MCF 10A (cell line): ENCODE data around the gene B4GALT1. TPM values are rescaled to one million over a fixed set of nuclear protein-coding genes. Genes with fewer than 3 reads are reported as not detected.

Experiments
- BruUV-seq: library from RNA; stranded (reverse); fragments of 400-500 nt; replicated peaks from 2 replicates; lab custom pipeline; 2021; lab: Mats Ljungman, UMichigan
- CTCF ChIA-PET: fragments of 300-600 bp; sonication (Branson Sonifier 250); formaldehyde crosslinking; extraction: SDS; loops from one replicate; lab custom pipeline; 2021; ENCODE audit warnings: antibody characterized with exemption, inconsistent platforms; lab: Yijun Ruan, JAX
- POLR2A ChIA-PET: fragments of 300-600, 350-650 bp; sonication (Branson Sonifier 250); formaldehyde crosslinking; extraction: SDS; loops from one replicate; lab custom pipeline; 2020; ENCODE audit warnings: antibody characterized with exemption, inconsistent platforms; lab: Yijun Ruan, JAX
- DNase-seq: peaks from one replicate; pipeline ENCODE4 v3.0.0-alpha.2; 2018; ENCODE audit not compliant: unreplicated experiment
- H3K27ac Mint-ChIP-seq: one replicate; pipeline ENCODE4 v1.8.0; 2022; ENCODE audit warnings: mild to moderate bottlenecking, low read depth, mixed read lengths; ENCODE audit not compliant: unreplicated experiment
- H3K27me3 Mint-ChIP-seq: one replicate; pipeline ENCODE4 v1.8.0; 2022; ENCODE audit warnings: mixed read lengths; ENCODE audit not compliant: insufficient read depth, unreplicated experiment
- H3K36me3 Mint-ChIP-seq: one replicate; pipeline ENCODE4 v1.8.0; 2022; ENCODE audit warnings: mild to moderate bottlenecking, moderate library complexity, mixed read lengths; ENCODE audit not compliant: insufficient read depth, unreplicated experiment
- H3K4me1 Mint-ChIP-seq: one replicate; pipeline ENCODE4 v1.8.0; 2022; ENCODE audit warnings: mixed read lengths; ENCODE audit not compliant: insufficient read depth, unreplicated experiment
- H3K4me3 Mint-ChIP-seq: one replicate; pipeline ENCODE4 v1.8.0; 2022; ENCODE audit warnings: mild to moderate bottlenecking, moderate library complexity, mixed read lengths; ENCODE audit not compliant: unreplicated experiment
- H3K9me3 Mint-ChIP-seq: one replicate; pipeline ENCODE4 v1.8.0; 2022; ENCODE audit warnings: mixed read lengths; ENCODE audit not compliant: unreplicated experiment
- CTCF ChIP-seq: fragments of 200-600 bp; IDR thresholded peaks from one replicate; pipeline ENCODE4 v1.8.0; 2022; ENCODE audit warnings: antibody characterized with exemption, mild to moderate bottlenecking; ENCODE audit not compliant: unreplicated experiment
- intact Hi-C: fragments of 100-400 bp; cut with micrococcal nuclease; formaldehyde crosslinking; loops from 2 replicates; pipeline ENCODE4 v1.14.1; 2022
- total RNA-seq: library from RNA; stranded (reverse); gene quantifications from 2 replicates; pipeline ENCODE4 v1.2.3, GENCODE V29; 2022

B4GALT1 gene
- total RNA-seq, 1 experiment from 2014 or later = 184 TPM

- Mint-ChIP-seq H3K4me1 (peaks cover 61% of the 10 kb centered on the region), H3K36me3 (peaks cover 28% of the 10 kb centered on the region), H3K27me3 (no peaks in the 10 kb centered on the region), H3K4me3 (peak overlapping the region; percentile 96), H3K9me3 (no peaks in the 10 kb centered on the region), H3K27ac (peak overlapping the region; percentile 89)
- ChIA-PET CTCF (interaction anchor here (0.5 to 2.2 kb wide), 7 partner anchors 12 to 141 kb away, joined by 3 to 14 read pairs (median 3); no protein-coding TSS in a partner anchor), POLR2A (interaction anchor here (0.6 to 12.0 kb wide), 26 partner anchors 8 to 1017 kb away, joined by 3 to 242 read pairs (median 9); partner anchors contain the start of genes BAG1, CHMP5, DNAJA1 and NFX1)
- TSS peak; percentile 33 for BruUV-seq
- TF ChIP-seq CTCF = no peak
- intact Hi-C loops = loop anchor here (2.0 kb wide), 1 partner anchor 61 kb away; no protein-coding TSS in a partner anchor
- peak; percentile 56 for DNase-seq
These were observed 3.6 kb downstream of the B4GALT1 start for GRCh38 chr9:33163433-33164137.

- intact Hi-C loops = no loop called here
These were observed 4.3 kb downstream of the B4GALT1 start for GRCh38 chr9:33162721-33163311.

GRCh38 chr9:33161589-33162132 is 5.5 kb downstream of the B4GALT1 start:
- H3K36me3 Mint-ChIP-seq = peaks cover 39% of the 10 kb centered on the region
- CTCF ChIA-PET = interaction anchor here (0.6 to 2.2 kb wide), 9 partner anchors 10 to 128 kb away, joined by 3 to 14 read pairs (median 4); no protein-coding TSS in a partner anchor
- peak overlapping the region; percentile 89 for H3K27ac Mint-ChIP-seq
- H3K4me3 Mint-ChIP-seq = peak overlapping the region; percentile 96
- intact Hi-C loops = no loop called here
- TF ChIP-seq CTCF = no peak
- BruUV-seq = no TSS peak
- H3K9me3 Mint-ChIP-seq = no peaks in the 10 kb centered on the region
- DNase-seq = no peak
- H3K4me1 Mint-ChIP-seq = peaks cover 63% of the 10 kb centered on the region
- POLR2A ChIA-PET = interaction anchor here (0.6 to 12.0 kb wide), 22 partner anchors 10 to 312 kb away, joined by 3 to 242 read pairs (median 14); partner anchors contain the start of genes BAG1, CHMP5, DNAJA1 and NFX1
- no peaks in the 10 kb centered on the region for H3K27me3 Mint-ChIP-seq

More at GRCh38 chr9:33162721-33163311, 4.3 kb downstream of the B4GALT1 start:
- no peak for TF ChIP-seq CTCF
- peak overlapping the region; percentile 96 for H3K4me3 Mint-ChIP-seq
- CTCF ChIA-PET = interaction anchor here (0.5 to 2.2 kb wide), 8 partner anchors 11 to 140 kb away, joined by 3 to 14 read pairs (median 3); no protein-coding TSS in a partner anchor
- POLR2A ChIA-PET = interaction anchor here (0.7 to 12.0 kb wide), 28 partner anchors 8 to 311 kb away, joined by 3 to 242 read pairs (median 8); partner anchors contain the start of genes BAG1, CHMP5, DNAJA1 and NFX1
- peak; percentile 99 for DNase-seq
- no TSS peak for BruUV-seq
- peak overlapping the region; percentile 89 for H3K27ac Mint-ChIP-seq
- no peaks in the 10 kb centered on the region for H3K27me3 Mint-ChIP-seq
- no peaks in the 10 kb centered on the region for H3K9me3 Mint-ChIP-seq
- peaks cover 34% of the 10 kb centered on the region for H3K36me3 Mint-ChIP-seq
- peaks cover 61% of the 10 kb centered on the region for H3K4me1 Mint-ChIP-seq
